ENCODE results near the gene NBAS. TPM values are rescaled to one million over a fixed set of nuclear protein-coding genes. Genes with fewer than 3 reads are reported as not detected.

The NBAS gene
- total RNA-seq, 1 donor from 2014 or later: 57.6 TPM

GRCh38 chr2:15547115-15547876 lies 13.8 kb downstream of the NBAS start:
- DNase-seq (ENCODE audit: low read depth): no peak
- H3K36me3 ChIP-seq (ENCODE audit: insufficient read depth, low read length): peaks cover 5% of the 10 kb centered on the region
- no peaks in the 10 kb centered on the region for H3K4me1 ChIP-seq (ENCODE audit: insufficient read depth, low read length)
- H3K79me2 ChIP-seq (ENCODE audit: insufficient read depth, low read length): no peaks in the 10 kb centered on the region
- H3K9ac ChIP-seq (ENCODE audit: low read length): no peak overlapping the region
- Mint-ChIP-seq H3K27me3 (ENCODE audit: low read depth, unreplicated experiment) (no peaks in the 10 kb centered on the region), H3K36me3 (ENCODE audit: low read depth, unreplicated experiment) (peaks cover 16% of the 10 kb centered on the region), H3K9me3 (ENCODE audit: unreplicated experiment) (no peaks in the 10 kb centered on the region), H3K4me3 (ENCODE audit: unreplicated experiment) (no peak overlapping the region), H3K27ac (ENCODE audit: unreplicated experiment) (no peak overlapping the region), H3K4me1 (ENCODE audit: low read depth, unreplicated experiment) (peaks cover 7% of the 10 kb centered on the region)
- no peak overlapping the region for H3K4me3 ChIP-seq (ENCODE audit: insufficient read depth, low read depth, low read length)
- H3K27ac ChIP-seq (ENCODE audit: low read depth, low read length): no peak overlapping the region
- no peak for TF ChIP-seq EZH2 (IDR thresholded peaks at IDR 0.05; ENCODE audit: insufficient read depth, low read length)
- no peak for TF ChIP-seq CTCF (IDR thresholded peaks at IDR 0.05; ENCODE audit: insufficient read depth, low read depth, low read length)
- no peak overlapping the region for H2AFZ ChIP-seq (ENCODE audit: low read depth, low read length)
- FAIRE-seq: no peak
- H4K20me1 ChIP-seq (ENCODE audit: insufficient read depth, low read length): no peaks in the 10 kb centered on the region
- H3K27me3 ChIP-seq (ENCODE audit: insufficient read depth, low read length): no peaks in the 10 kb centered on the region
- H3K4me2 ChIP-seq (ENCODE audit: low read length): no peak overlapping the region
- H3K9me3 ChIP-seq (ENCODE audit: insufficient read depth, low read depth, low read length): no peaks in the 10 kb centered on the region

DNA sequence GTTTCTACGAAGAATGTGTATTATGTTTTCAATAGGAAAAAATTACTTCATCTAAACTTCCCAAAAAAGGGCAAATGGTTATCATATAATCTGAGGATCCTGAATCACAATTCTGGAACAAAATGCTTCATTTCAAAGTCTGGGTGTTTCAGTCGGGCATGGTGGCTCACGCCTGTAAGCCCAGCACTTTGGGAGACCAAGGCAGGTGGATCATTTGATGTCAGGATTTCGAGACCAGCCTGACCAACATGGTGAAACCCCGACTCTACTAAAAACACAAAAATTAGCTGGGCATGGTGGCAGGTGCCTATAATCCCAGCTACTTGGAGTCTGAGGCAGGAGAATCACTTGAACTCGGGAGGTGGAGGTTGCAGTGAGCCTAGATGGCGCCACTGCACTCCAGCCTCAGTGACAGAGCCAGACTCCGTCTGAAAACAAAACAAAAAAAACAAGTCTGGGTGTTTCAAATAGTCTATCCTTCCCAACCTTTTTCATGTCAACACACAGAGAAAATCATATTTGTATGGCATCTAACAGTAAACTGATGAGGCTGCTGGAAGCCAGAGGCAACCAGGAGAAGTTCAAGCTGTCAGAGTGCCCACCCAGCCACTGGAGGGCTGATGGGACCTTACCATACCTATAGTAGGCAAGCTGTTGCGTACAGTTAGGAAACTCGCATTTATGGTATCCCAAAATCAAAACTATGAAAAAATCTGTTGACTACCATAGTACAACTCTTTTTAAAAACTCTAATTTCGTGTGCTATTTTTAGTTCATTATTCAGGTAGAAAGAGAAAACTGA lies 14.6 kb downstream of the NBAS start:
- H3K9ac ChIP-seq (ENCODE audit: low read length): no peak overlapping the region
- peaks cover 5% of the 10 kb centered on the region for H3K36me3 ChIP-seq (ENCODE audit: insufficient read depth, low read length)
- Mint-ChIP-seq H3K4me3 (ENCODE audit: unreplicated experiment) (no peak overlapping the region), H3K27ac (ENCODE audit: unreplicated experiment) (no peak overlapping the region), H3K36me3 (ENCODE audit: low read depth, unreplicated experiment) (peaks cover 14% of the 10 kb centered on the region), H3K4me1 (ENCODE audit: low read depth, unreplicated experiment) (peaks cover 7% of the 10 kb centered on the region), H3K27me3 (ENCODE audit: low read depth, unreplicated experiment) (no peaks in the 10 kb centered on the region), H3K9me3 (ENCODE audit: unreplicated experiment) (no peaks in the 10 kb centered on the region)
- no peaks in the 10 kb centered on the region for H3K4me1 ChIP-seq (ENCODE audit: insufficient read depth, low read length)
- no peaks in the 10 kb centered on the region for H3K79me2 ChIP-seq (ENCODE audit: insufficient read depth, low read length)
- no peak overlapping the region for H3K4me3 ChIP-seq (ENCODE audit: insufficient read depth, low read depth, low read length)
- no peaks in the 10 kb centered on the region for H4K20me1 ChIP-seq (ENCODE audit: insufficient read depth, low read length)
- no peaks in the 10 kb centered on the region for H3K27me3 ChIP-seq (ENCODE audit: insufficient read depth, low read length)
- H3K9me3 ChIP-seq (ENCODE audit: insufficient read depth, low read depth, low read length): no peaks in the 10 kb centered on the region
- FAIRE-seq (no peak), DNase-seq (ENCODE audit: low read depth) (no peak)
- TF ChIP-seq EZH2 (IDR thresholded peaks at IDR 0.05; ENCODE audit: insufficient read depth, low read length) (no peak), CTCF (IDR thresholded peaks at IDR 0.05; ENCODE audit: insufficient read depth, low read depth, low read length) (peak; percentile 14)
- H3K27ac ChIP-seq (ENCODE audit: low read depth, low read length): no peak overlapping the region
- H3K4me2 ChIP-seq (ENCODE audit: low read length): no peak overlapping the region
- no peak overlapping the region for H2AFZ ChIP-seq (ENCODE audit: low read depth, low read length)

All from astrocyte (in vitro differentiated cells and primary cell).